Liver (tissue), 9 donors: ENCODE results near the gene MPPED2. TPM values are rescaled to one million over a fixed set of nuclear protein-coding genes. Genes with fewer than 3 reads are reported as not detected.
A peak's percentile ranks its signal among the peaks of the same experiment; 100 is the strongest.

ENCODE experiments used
- DNase-seq: peaks from one replicate; pipeline ENCODE4 v3.0.0-alpha.2; 2017; ENCODE audit warnings: low spot score
- H3K27ac ChIP-seq, 2 donors: one replicate each; pipeline ENCODE4 v1.7.0; 2013; ENCODE audit warnings: inconsistent platforms in 2 of 2, low read length in 2 of 2, control low read depth in 1 of 2, low read depth in 1 of 2, mild to moderate bottlenecking in 1 of 2
- H3K27me3 ChIP-seq, 4 donors: one replicate each; pipeline versions ENCODE4 v1.6.1 to v1.7.0; 2013; ENCODE audit warnings: low read length in 3 of 4, inconsistent platforms in 1 of 4, mild to moderate bottlenecking in 1 of 4, moderate library complexity in 1 of 4; ENCODE audit not compliant: control insufficient read depth in 4 of 4, insufficient read depth in 4 of 4
- H3K36me3 ChIP-seq, 4 donors: one replicate each; pipeline versions ENCODE4 v1.6.1 to v1.7.0; 2013; ENCODE audit warnings: low read length in 3 of 4, mild to moderate bottlenecking in 3 of 4, low read depth in 1 of 4, moderate library complexity in 1 of 4; ENCODE audit not compliant: control insufficient read depth in 4 of 4, insufficient read depth in 3 of 4
- H3K4me1 ChIP-seq, 4 donors: one replicate each; pipeline versions ENCODE4 v1.6.1 to v1.7.0; 2013; ENCODE audit warnings: low read length in 3 of 4, mild to moderate bottlenecking in 3 of 4, moderate library complexity in 1 of 4; ENCODE audit not compliant: control insufficient read depth in 4 of 4, insufficient read depth in 4 of 4
- H3K4me3 ChIP-seq, 3 donors: one replicate each; pipeline versions ENCODE4 v1.6.1 to v1.7.0; 2013; ENCODE audit warnings: low read length in 3 of 3, control low read depth in 1 of 3, low read depth in 1 of 3, mild to moderate bottlenecking in 1 of 3
- H3K9ac ChIP-seq, 2 donors: one replicate each; pipeline ENCODE4 v1.7.0; 2013; ENCODE audit warnings: low read length in 2 of 2, mild to moderate bottlenecking in 2 of 2, moderate library complexity in 2 of 2, control low read depth in 1 of 2, low read depth in 1 of 2
- H3K9me3 ChIP-seq, 4 donors: one replicate each; pipeline versions ENCODE4 v1.6.1 to v1.7.0; 2013; ENCODE audit warnings: low read length in 3 of 4; ENCODE audit not compliant: control insufficient read depth in 4 of 4
- ATF3 ChIP-seq: IDR thresholded peaks from 2 replicates; pipeline ENCODE4 v1.6.1; 2016; ENCODE audit warnings: antibody characterized with exemption
- CTCF ChIP-seq: fragments of 150-350 bp; IDR thresholded peaks from 2 replicates; pipeline ENCODE4 v1.5.1; 2017; ENCODE audit warnings: improper control_type of control experiment, low read depth, low read length; ENCODE audit not compliant: missing input control
- EGR1 ChIP-seq, 2 donors: IDR thresholded peaks; 2 replicates each; pipeline ENCODE4 v1.6.1; 2016 to 2018; ENCODE audit warnings: antibody characterized with exemption in 2 of 2, low read depth in 2 of 2
- FOXA1 ChIP-seq: IDR thresholded peaks from 2 replicates; pipeline ENCODE4 v1.6.1; 2016; ENCODE audit warnings: antibody characterized with exemption
- GABPA ChIP-seq, 2 donors: IDR thresholded peaks in 1 of 2; conservative IDR thresholded peaks in 1 of 2; 2 replicates each; pipeline ENCODE4 v1.6.1; 2016; ENCODE audit warnings: antibody characterized with exemption in 2 of 2, mild to moderate bottlenecking in 1 of 2, moderate library complexity in 1 of 2
- HNF4A ChIP-seq, 2 donors: conservative IDR thresholded peaks; 2 replicates each; pipeline ENCODE4 v1.6.1; 2016; ENCODE audit warnings: antibody characterized with exemption in 2 of 2, mild to moderate bottlenecking in 2 of 2
- HNF4G ChIP-seq: IDR thresholded peaks from 2 replicates; pipeline ENCODE4 v1.6.1; 2016; ENCODE audit warnings: antibody characterized with exemption
- JUND ChIP-seq, 2 donors: IDR thresholded peaks; 2 replicates each; pipeline ENCODE4 v1.6.1; 2016; ENCODE audit warnings: antibody characterized with exemption in 2 of 2
- REST ChIP-seq: IDR thresholded peaks from 2 replicates; pipeline ENCODE4 v1.6.1; 2016; ENCODE audit warnings: antibody characterized with exemption, mild to moderate bottlenecking
- RXRA ChIP-seq, 2 donors: IDR thresholded peaks; 2 replicates each; pipeline ENCODE4 v1.6.1; 2017 to 2018; ENCODE audit warnings: antibody characterized with exemption in 2 of 2, mild to moderate bottlenecking in 1 of 2
- WGBS: extraction: QIAGEN DNeasy Blood & Tissue Kit; methylation state at CpG from one replicate; pipeline ENCODE4 v1.1.7; 2013; 5-methylcytosine and 5-hydroxymethylcytosine counted together
- polyA plus RNA-seq, 2 donors: library from polyadenylated mRNA; stranded (reverse) in 1 of 2; unstranded in 1 of 2; fragments of 200-250 nt in 1 of 2; fragments of >200 nt in 1 of 2; fragmentation: Nextera tagmentation in 1 of 2; extraction: Ambion mirVana in 1 of 2; gene quantifications; one replicate each; pipeline versions ENCODE4 v1.2.1 to v1.2.3, GENCODE V29; 2013 to 2015
- total RNA-seq, 2 donors: library from RNA; depleted of rRNA; stranded (reverse); fragments of >200 nt; gene quantifications; one replicate each; pipeline ENCODE4 v1.2.3, GENCODE V29; 2014
- TF ChIP-seq, protein P1 (sequence below): IDR thresholded peaks from 2 replicates; pipeline ENCODE4 v1.6.1; 2016; ENCODE audit warnings: antibody characterized with exemption
- donor health status: healthy.
- donor health status: healthy.
- donor health status: healthy.
- donor health status: healthy.
- donor health status: healthy.

The MPPED2 gene
- total and polyA plus RNA-seq, 4 donors: 0.22 to 1.6 (median 0.47) TPM

GRCh38 chr11:30452114-30452513 lies 134.0 kb downstream of the MPPED2 start:
- no peaks in the 10 kb centered on the region for H3K9me3 ChIP-seq
- H3K36me3 ChIP-seq: no peaks in the 10 kb centered on the region
- WGBS: 55% methylated on average over 4 of the region's 4 CpGs
- H3K4me1 ChIP-seq: peaks cover 0 to 15% (median 3%) of the 10 kb centered on the region in 4 donors
- no peaks in the 10 kb centered on the region for H3K27me3 ChIP-seq
- H3K4me3 ChIP-seq: no peak overlapping the region
- H3K27ac ChIP-seq: no peak overlapping the region
- TF ChIP-seq RXRA (IDR thresholded peaks at IDR 0.05) (peak; percentile 9 to 24), HNF4G (no peak)
- DNase-seq: no peak
- H3K9ac ChIP-seq: no peak overlapping the region

GRCh38 chr11:30451626-30452025 lies 134.5 kb downstream of the MPPED2 start:
- Histone ChIP-seq H3K27me3 (no peaks in the 10 kb centered on the region), H3K27ac (no peak overlapping the region), H3K9ac (no peak overlapping the region), H3K36me3 (no peaks in the 10 kb centered on the region), H3K4me3 (no peak overlapping the region), H3K9me3 (no peaks in the 10 kb centered on the region), H3K4me1 (peaks cover 0 to 15% (median 3%) of the 10 kb centered on the region in 4 donors)
- TF ChIP-seq EGR1 (IDR thresholded peaks at IDR 0.05; ENCODE audit: low read depth in 2 of 2) (no peak), JUND (IDR thresholded peaks at IDR 0.05) (no peak)
- no peak for DNase-seq
- 85% methylated on average over 5 of the region's 5 CpGs for WGBS

GRCh38 chr11:30451167-30451566 lies 135.0 kb downstream of the MPPED2 start:
- Histone ChIP-seq H3K4me3 (no peak overlapping the region), H3K36me3 (no peaks in the 10 kb centered on the region), H3K9ac (no peak overlapping the region), H3K27ac (no peak overlapping the region), H3K4me1 (peaks cover 0 to 15% (median 3%) of the 10 kb centered on the region in 4 donors), H3K9me3 (no peaks in the 10 kb centered on the region), H3K27me3 (no peaks in the 10 kb centered on the region)
- DNase-seq: no peak
- TF ChIP-seq, protein P1, sequence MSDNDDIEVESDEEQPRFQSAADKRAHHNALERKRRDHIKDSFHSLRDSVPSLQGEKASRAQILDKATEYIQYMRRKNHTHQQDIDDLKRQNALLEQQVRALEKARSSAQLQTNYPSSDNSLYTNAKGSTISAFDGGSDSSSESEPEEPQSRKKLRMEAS: no peak
- no peak for TF ChIP-seq EGR1 (IDR thresholded peaks at IDR 0.05; ENCODE audit: low read depth in 2 of 2)
- TF ChIP-seq REST: no peak
- TF ChIP-seq GABPA (IDR thresholded peaks at IDR 0.05 in 1 of 2, conservative IDR thresholded peaks at IDR 0.05 in 1 of 2): no peak
- no peak for TF ChIP-seq HNF4A (conservative IDR thresholded peaks at IDR 0.05)
- no peak for TF ChIP-seq FOXA1
- TF ChIP-seq CTCF: no peak
- TF ChIP-seq ATF3: no peak
- 81% methylated on average over 1 of the region's 1 CpG for WGBS
